Osteoblast (primary cell): Measurements from ENCODE around the gene SHB. TPM values are rescaled to one million over a fixed set of nuclear protein-coding genes. Genes with fewer than 3 reads are reported as not detected.
A peak's percentile ranks its signal among the peaks of the same experiment; 100 is the strongest.

Experiments
- DNase-seq: peaks from one replicate; pipeline ENCODE4 v3.0.0; 2011; ENCODE audit warnings: low spot score, mixed read lengths; ENCODE audit not compliant: insufficient read length; ENCODE audit errors: missing footprints
- H2AFZ ChIP-seq: 2 replicates; pipeline ENCODE4 v1.6.0; 2011; ENCODE audit warnings: mild to moderate bottlenecking, low read length
- H3K27ac ChIP-seq: 2 replicates; pipeline ENCODE4 v1.5.1; 2011; ENCODE audit warnings: mild to moderate bottlenecking, low read depth, low read length, moderate library complexity
- H3K27me3 ChIP-seq: 2 replicates; pipeline ENCODE4 v1.6.0; 2012; ENCODE audit warnings: mild to moderate bottlenecking, control low read depth, inconsistent platforms, low read length, moderate library complexity; ENCODE audit not compliant: insufficient read depth
- H3K36me3 ChIP-seq: 2 replicates; pipeline ENCODE4 v1.5.1; 2011; ENCODE audit warnings: mild to moderate bottlenecking, low read length, control low read depth, moderate library complexity; ENCODE audit not compliant: insufficient read depth
- H3K4me1 ChIP-seq: 2 replicates; pipeline ENCODE4 v1.5.1; 2011; ENCODE audit warnings: mild to moderate bottlenecking, low read length, control low read depth, moderate library complexity; ENCODE audit not compliant: insufficient read depth
- H3K4me2 ChIP-seq: 2 replicates; pipeline ENCODE4 v1.6.0; 2011; ENCODE audit warnings: mild to moderate bottlenecking, low read length; ENCODE audit not compliant: insufficient read depth
- H3K4me3 ChIP-seq: fragments of 200-600 bp; sonication (generic); 3 replicates; pipeline ENCODE4 v1.5.1; 2012; ENCODE audit warnings: mild to moderate bottlenecking, low read length, inconsistent platforms; ENCODE audit not compliant: insufficient read depth
- H3K79me2 ChIP-seq: 2 replicates; pipeline ENCODE4 v1.6.0; 2012; ENCODE audit warnings: mild to moderate bottlenecking, low read length, control low read depth, inconsistent platforms; ENCODE audit not compliant: insufficient read depth
- H3K9me3 ChIP-seq: 2 replicates; pipeline ENCODE4 v1.5.1; 2011; ENCODE audit warnings: low read depth, low read length, control low read depth
- H4K20me1 ChIP-seq: 2 replicates; pipeline ENCODE4 v1.6.0; 2012; ENCODE audit warnings: mild to moderate bottlenecking, low read length, control low read depth; ENCODE audit not compliant: insufficient read depth
- total RNA-seq: library from RNA; depleted of rRNA; stranded (reverse); fragments of >200 nt; gene quantifications from 2 replicates; pipeline ENCODE4 v1.2.3, GENCODE V29; 2012
- TF ChIP-seq, protein P1 (sequence below): IDR thresholded peaks from 2 replicates; pipeline ENCODE4 v1.5.1; 2011; ENCODE audit warnings: mild to moderate bottlenecking, low read depth, low read length, moderate library complexity; ENCODE audit errors: extremely low read depth

SHB gene
- total RNA-seq, 1 donor: 9.4 TPM

DNA sequence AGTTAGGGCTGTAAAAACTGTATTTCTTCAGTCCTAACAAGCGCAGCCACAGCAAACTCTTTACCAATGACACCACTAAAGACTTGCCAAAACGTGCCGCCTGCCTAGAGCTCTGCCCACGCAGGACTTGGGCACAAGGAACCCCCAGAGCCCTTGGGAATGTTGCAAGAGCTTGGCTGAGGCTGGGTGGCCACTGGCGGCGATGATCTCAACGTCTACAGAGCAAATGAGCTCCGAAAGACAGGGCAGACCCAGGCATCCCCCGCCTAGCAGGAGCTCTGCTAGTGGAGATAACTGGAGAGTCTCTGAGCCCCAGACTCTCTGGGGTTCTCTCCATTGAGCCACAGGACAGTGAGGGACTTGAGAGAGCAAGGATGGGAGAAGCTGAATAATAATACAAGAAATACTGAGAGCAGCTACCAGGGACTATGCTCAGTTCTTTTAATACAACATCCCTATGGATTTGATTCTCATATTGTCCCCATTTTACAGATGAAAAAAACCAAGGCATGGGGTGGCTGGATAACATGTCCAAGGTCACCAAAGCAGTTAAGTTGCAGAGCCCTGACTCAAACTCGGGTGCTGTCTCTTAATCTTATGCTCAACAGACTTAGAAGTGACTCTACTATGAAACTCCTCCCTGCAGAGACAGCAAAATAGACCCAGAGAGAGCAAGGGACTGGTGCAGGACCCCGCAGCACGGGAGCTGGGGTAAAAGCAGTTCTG, 32.5 kb downstream of the SHB start:
- H3K27me3 ChIP-seq: no peaks in the 10 kb centered on the region
- H3K4me1 ChIP-seq: peaks cover 53% of the 10 kb centered on the region
- H3K27ac ChIP-seq: peak overlapping the region; percentile 98
- H3K79me2 ChIP-seq: peaks cover 81% of the 10 kb centered on the region
- H3K36me3 ChIP-seq: no peaks in the 10 kb centered on the region
- peak; percentile 96 for DNase-seq
- TF ChIP-seq, protein P1, sequence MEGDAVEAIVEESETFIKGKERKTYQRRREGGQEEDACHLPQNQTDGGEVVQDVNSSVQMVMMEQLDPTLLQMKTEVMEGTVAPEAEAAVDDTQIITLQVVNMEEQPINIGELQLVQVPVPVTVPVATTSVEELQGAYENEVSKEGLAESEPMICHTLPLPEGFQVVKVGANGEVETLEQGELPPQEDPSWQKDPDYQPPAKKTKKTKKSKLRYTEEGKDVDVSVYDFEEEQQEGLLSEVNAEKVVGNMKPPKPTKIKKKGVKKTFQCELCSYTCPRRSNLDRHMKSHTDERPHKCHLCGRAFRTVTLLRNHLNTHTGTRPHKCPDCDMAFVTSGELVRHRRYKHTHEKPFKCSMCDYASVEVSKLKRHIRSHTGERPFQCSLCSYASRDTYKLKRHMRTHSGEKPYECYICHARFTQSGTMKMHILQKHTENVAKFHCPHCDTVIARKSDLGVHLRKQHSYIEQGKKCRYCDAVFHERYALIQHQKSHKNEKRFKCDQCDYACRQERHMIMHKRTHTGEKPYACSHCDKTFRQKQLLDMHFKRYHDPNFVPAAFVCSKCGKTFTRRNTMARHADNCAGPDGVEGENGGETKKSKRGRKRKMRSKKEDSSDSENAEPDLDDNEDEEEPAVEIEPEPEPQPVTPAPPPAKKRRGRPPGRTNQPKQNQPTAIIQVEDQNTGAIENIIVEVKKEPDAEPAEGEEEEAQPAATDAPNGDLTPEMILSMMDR: no peak
- peak overlapping the region; percentile 63 for H3K4me2 ChIP-seq
- peak overlapping the region; percentile 31 for H3K4me3 ChIP-seq
- no peak overlapping the region for H2AFZ ChIP-seq
- peaks cover 9% of the 10 kb centered on the region for H4K20me1 ChIP-seq
- no peaks in the 10 kb centered on the region for H3K9me3 ChIP-seq

DNA sequence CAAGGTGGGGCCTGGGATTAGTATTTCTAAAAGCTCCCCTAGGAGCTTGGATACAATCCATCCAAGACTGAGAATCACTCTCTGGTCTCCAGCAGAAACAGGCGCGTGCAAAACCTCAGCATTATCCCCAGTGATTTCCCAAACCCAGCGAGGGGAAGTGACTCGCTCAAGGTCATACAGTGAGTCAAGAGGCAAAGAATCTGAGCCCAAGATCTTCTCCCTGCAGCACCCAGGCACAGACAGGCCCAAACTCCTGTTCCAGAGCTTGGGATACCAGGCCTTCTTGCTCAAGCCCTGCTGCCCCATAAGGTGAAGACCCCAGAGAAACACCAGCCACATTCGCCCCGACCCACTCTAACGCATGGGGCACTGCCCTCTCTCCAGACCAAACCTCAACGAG, 33.2 kb downstream of the SHB start:
- peak; percentile 98 for DNase-seq
- Histone ChIP-seq H3K4me1 (peaks cover 53% of the 10 kb centered on the region), H3K79me2 (peaks cover 81% of the 10 kb centered on the region), H3K27me3 (no peaks in the 10 kb centered on the region), H2AFZ (no peak overlapping the region), H3K9me3 (no peaks in the 10 kb centered on the region), H3K27ac (peak overlapping the region; percentile 98), H4K20me1 (peaks cover 7% of the 10 kb centered on the region), H3K4me2 (peak overlapping the region; percentile 63), H3K4me3 (peak overlapping the region; percentile 31), H3K36me3 (no peaks in the 10 kb centered on the region)
- TF ChIP-seq, protein P1: no peak

DNA sequence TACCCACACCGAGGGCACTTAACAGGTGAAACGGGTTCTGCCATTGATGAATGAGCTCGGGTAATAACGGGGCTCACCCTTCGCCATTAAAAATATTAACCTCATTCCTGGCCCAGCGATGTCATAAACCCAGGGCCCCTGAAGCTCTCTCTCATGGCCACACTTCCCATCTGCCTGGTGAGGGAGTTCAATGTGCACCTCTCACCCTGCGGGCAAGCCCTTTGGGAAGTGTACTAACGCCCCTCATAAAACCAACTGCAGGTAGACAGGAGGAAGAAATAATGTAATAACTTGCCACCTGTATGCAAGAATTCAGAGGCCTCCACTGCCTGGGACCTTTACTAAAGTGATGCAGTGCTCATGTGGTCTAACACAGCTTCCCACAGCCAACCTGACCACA, 35.1 kb downstream of the SHB start:
- Histone ChIP-seq H3K4me1 (peaks cover 45% of the 10 kb centered on the region), H3K36me3 (no peaks in the 10 kb centered on the region), H4K20me1 (peaks cover 7% of the 10 kb centered on the region), H3K79me2 (peaks cover 80% of the 10 kb centered on the region), H2AFZ (no peak overlapping the region), H3K9me3 (no peaks in the 10 kb centered on the region), H3K4me2 (no peak overlapping the region), H3K27me3 (no peaks in the 10 kb centered on the region), H3K27ac (no peak overlapping the region), H3K4me3 (no peak overlapping the region)
- TF ChIP-seq, protein P1: no peak
- DNase-seq: no peak

DNA sequence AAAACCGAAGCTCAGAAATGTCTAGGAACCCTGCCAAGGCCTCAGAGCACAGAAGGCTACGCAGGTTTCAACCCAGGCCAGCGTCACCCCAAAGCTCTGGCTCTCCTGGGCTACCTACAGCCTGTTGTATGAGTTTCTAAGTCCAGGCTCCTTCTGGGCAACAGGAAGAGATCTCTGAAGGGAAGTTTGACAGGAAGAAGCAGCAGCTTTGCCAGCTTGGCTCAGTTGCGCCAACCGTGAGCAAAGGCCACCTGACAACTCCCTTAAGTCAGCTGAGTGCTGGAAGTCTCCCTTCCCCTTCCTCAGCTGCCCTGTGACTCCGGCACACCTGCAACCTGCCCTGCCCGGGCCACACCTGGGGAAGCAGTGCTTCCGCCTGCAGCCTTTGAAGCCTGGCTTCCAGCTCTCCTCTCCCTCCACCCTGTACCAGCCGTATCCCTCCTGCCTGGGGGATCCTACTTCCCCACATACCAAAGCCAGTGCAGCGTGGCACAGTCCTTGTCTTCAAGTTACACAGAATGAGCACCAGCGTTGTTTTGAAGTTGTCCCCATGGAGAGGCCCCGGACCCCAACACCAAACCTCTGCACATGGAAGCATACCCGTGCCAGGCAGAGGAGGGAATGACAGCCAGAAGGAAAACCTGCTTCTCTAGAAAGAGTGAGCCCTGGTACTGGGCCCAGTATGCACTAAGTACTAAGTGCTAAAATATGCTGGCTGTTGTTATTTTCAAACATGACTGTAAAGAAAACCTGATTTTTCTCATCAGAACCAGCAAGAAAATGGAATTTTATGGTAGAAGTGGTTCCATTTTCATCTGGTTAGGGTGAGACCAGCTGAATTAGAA, 36.5 kb downstream of the SHB start:
- no peak overlapping the region for H3K4me3 ChIP-seq
- H3K27ac ChIP-seq: no peak overlapping the region
- H3K79me2 ChIP-seq: peaks cover 80% of the 10 kb centered on the region
- H3K4me2 ChIP-seq: no peak overlapping the region
- TF ChIP-seq, protein P1: no peak
- no peaks in the 10 kb centered on the region for H3K36me3 ChIP-seq
- no peak for DNase-seq
- no peaks in the 10 kb centered on the region for H3K27me3 ChIP-seq
- H3K9me3 ChIP-seq: no peaks in the 10 kb centered on the region
- H2AFZ ChIP-seq: no peak overlapping the region
- H4K20me1 ChIP-seq: peaks cover 7% of the 10 kb centered on the region
- H3K4me1 ChIP-seq: peaks cover 37% of the 10 kb centered on the region
